Transverse colon (tissue), 4 donors: ENCODE measurements around the gene METTL24.

ENCODE experiments used
- CTCF ChIP-seq, 5 experiments: fragments of 200-600 bp in 3 of 5; fragments of 450-650 bp in 2 of 5; sonication (generic) in 3 of 5; IDR thresholded peaks; 1 replicate in 2 of 5; 2 replicates in 3 of 5; pipeline ENCODE4 v1.5.1; 2016 to 2017; ENCODE audit warnings: antibody characterized with exemption in 5 of 5, inconsistent platforms in 3 of 5, mild to moderate bottlenecking in 2 of 5, moderate library complexity in 1 of 5
- EP300 ChIP-seq: sonication (generic); formaldehyde crosslinking; IDR thresholded peaks from one replicate; pipeline ENCODE4 v1.6.1; 2017; ENCODE audit warnings: antibody characterized with exemption, low read depth
- POLR2A ChIP-seq: fragments of 450-650 bp; IDR thresholded peaks from one replicate; pipeline ENCODE4 v1.6.1; 2016; ENCODE audit warnings: antibody characterized with exemption, mild to moderate bottlenecking, moderate library complexity
- POLR2AphosphoS5 ChIP-seq, 3 donors: sonication (generic); formaldehyde crosslinking; IDR thresholded peaks; one replicate each; pipeline ENCODE4 v1.6.1; 2016; ENCODE audit warnings: antibody characterized with exemption in 3 of 3

- no peak for TF ChIP-seq CTCF (IDR thresholded peaks at IDR 0.05)
- no peak for TF ChIP-seq POLR2AphosphoS5 (IDR thresholded peaks at IDR 0.05)
- TF ChIP-seq POLR2A = no peak
- no peak for TF ChIP-seq EP300
These were observed 43.5 kb upstream of the METTL24 start for GRCh38 chr6:110401585-110402176.
